GM19467 (cell line): ENCODE results near the gene TIGAR.

Source experiments
- ATAC-seq: cut with Tn5 transposase; IDR thresholded peaks from one replicate; pipeline ENCODE4 v1.9.1; 2021; ENCODE audit warnings: mild to moderate bottlenecking, moderate library complexity; ENCODE audit not compliant: unreplicated experiment

The TIGAR gene

DNA sequence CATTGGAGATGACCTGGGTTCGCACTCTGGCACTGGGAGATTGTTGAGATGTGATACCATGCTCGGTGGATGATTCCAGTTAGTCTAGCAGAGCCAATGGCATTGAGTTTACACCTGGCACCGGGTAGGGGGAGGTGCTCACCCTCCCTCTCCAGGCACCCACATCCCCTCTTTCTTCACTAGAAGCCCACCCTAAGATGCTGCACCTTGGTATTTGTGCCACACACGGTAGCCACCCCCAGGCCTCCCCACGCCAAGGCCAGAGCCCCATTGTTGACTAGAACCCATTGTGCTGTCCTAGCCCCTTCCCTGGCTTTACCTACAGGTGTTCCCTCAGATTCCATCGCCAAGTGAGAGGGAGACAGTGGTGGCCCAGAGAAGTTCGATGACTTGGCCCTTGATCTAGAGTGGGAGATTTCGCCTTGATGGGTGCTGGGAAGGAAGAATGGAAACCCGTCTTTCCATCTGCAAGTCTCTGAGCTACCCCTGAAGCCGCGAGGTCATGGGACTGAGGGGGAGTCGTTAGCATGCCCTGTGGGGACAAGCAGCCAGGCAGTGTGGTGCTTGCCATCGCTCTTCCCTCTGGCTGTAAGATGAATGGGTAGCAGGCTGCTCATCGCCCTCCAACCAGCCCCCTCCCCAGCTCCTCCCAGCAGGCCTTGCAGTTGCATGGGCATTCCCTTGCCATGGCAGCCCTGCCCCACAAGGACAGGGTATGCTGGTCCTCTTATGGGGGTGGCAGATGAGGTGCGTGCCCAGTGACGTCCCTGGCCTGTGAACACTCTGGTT is 38.7 kb upstream of the TIGAR start:
- no peak for ATAC-seq

DNA sequence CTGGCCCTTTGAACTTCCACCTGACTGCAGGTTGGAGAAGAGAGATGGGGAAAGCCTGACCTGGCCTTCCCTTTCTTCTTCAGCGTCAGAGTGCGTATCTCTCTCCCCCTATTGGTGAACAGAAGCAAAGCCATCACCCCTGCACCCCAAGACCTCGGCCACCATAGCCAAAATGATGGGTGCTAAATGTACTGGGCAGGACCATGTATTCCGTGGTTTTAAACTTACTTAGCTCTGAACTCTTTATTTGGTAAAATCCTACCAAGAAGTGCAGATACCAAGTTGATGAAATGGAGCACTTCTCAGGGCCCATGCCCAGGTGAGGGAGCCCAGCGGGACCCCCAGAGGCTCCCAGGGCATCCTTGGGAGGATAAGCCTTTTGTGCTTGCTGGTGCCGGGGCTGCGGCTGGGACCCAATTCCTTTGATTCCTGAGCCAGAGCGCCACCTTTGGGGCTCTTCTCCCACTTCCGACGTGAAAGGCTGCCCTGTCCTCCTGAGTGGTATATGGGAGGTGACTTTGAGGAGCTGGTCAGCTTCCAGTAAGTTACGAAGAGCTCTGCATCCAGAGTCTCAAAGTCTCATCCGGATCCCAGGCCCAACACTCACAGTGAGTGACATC is 38.0 kb upstream of the TIGAR start:
- no peak for ATAC-seq

DNA sequence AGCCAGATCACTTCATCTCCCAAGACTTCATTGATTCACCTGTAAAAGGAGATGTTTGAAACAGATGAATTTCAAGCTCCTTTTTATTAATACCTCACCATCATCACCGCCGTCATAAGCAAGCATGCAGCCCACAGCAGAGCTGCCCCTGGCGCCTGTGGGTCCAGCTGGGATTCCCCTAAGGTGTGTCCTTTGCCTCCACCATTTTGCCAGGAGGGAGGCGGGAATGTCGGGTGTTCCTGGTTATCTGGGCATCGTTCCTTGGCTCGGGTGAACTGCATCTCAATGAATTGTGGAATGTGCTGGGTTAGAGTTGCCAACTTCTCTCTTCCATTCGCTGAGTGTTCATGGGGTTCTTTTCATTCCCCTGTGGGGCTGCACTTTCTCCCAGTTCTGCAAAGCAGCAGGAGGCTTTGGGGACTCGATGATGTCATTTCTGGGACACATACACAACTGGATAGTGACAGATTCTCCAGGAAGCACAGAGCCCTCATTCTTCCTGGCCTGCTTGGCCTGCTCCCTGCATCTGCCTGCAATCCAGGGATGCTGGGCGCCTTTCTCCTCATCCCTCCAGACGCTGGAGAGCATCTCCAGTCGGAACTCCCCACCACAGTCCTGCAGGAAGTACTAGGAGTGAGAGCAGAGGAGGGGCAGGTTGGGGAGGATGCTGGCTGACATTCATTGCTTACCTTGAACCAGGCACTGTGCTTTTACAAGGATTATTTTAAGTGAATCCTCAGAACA is 37.3 kb upstream of the TIGAR start:
- no peak for ATAC-seq

DNA sequence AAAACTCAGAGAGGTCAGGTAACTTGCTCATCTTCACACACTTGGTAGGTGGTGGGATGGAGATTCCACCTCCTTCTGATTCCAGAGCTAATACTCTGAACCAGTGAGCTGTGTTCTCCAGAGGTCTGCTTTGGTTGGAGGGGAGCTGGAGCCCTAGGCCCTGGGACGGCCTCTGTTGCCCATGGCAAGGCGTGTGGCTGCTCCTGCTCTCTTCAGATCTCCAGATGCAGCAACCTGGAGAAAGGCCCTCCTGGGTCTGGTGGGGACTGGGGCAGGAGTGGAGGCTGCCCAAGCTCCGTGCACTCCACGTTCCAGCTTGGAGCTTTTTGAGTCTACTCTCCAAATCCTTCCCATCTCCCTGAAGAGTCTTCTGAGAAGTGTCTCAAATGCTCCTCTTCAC is 36.7 kb upstream of the TIGAR start:
- no peak for ATAC-seq

DNA sequence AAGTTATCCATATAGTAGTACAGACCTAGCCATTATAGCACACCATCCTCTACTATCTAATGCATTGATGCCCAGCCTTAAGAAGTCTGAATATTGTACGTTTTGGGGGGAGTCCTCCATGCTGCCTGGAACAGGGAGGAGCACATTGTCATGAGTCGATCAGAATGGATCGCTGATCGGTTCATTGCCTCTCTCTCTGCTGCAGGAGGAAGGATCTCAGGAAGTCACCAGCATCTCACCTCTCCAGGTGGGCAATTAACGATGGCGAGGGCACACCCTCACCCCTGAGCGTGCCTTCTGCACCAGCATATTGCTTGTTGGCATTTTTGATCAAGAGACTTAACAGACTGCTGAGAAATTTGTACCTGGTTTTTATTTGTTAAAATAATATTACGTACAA is 35.9 kb upstream of the TIGAR start:
- no peak for ATAC-seq

DNA sequence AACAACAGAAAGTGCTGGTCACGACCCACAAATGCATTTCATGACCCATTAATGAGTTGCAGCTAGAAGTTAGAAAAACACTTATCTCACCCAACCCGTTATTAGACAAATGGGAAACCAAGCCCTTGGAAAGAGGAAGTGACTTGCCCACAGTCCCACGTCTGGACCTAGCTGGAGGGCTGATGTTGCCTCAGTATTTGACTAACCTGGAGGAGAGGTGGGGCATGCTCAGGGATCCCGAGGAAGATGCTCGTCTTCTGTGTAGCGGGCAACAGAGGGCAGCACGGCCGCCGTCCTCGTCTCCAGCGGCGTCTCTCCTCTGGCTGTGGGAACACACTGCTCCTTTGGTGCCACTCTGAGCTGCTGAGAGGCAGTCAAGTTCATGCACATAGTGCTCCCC is 34.8 kb upstream of the TIGAR start:
- ATAC-seq: no peak

DNA sequence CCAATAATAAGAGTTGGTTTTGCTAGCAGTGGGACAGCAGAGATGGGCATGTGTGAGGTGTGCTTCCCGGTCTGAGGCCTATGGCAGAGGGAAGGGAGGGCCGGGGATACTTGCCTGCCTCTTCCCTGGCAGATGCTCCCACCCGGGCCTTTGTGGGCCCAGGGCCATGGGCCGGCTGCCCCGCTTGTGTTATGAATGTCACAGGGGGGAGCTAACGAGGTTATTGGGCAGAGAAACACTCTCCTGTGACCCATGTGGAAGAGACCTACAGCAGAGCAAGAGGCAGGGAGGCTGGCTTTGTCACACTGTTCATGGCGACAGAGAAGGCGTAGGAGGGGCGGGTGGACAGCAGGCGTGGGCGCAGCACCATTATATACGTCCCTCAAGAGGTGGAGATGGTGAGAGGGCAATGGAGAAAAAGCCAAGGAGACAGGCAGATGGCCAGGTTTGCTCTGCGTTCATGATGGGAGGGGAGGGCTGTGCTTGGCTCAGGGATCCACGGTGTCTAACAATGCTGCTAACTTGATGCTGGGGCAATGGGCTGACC is 34.2 kb upstream of the TIGAR start:
- no peak for ATAC-seq

DNA sequence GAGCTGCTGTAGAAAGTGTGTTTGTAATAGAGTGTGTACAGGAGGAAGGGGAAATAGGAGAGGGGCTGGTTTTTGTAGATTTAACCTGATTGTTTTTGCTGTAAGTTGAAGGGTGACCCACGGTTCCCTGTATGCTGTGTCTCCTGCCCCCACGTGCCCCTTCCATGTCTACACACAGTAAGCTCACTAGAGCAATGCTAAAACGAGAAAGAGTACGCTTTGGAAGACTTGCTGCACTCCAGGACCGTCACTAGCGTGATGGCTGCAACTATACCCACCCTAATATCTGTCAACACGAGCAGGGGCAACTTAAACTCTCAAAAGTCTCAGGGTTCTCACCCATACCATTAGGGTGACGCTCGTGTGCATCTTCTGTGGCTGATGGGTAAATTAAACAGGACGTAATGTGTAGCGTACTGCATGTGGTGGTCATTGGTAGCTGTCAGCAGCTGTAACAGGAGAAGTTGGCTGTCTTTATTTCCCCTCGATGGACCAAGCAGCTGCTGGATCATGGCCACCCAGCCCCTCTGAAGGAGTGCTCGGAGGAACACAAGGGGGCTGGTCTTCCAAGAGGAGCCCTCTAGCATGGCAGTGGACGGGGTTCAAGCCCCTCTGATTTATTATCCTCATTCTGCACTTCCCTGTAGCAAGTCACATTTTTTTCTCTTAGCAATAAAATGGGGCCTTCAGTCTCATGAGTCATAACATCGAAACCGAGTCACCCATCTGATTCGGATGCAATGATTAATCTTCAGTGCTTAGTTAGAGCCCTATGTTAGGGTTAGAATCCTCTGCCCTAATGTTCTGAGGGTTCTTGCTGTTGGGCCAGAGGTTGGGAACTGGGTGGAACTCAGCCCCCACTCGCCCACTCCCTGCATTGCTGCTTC is 33.4 kb upstream of the TIGAR start:
- no peak for ATAC-seq

DNA sequence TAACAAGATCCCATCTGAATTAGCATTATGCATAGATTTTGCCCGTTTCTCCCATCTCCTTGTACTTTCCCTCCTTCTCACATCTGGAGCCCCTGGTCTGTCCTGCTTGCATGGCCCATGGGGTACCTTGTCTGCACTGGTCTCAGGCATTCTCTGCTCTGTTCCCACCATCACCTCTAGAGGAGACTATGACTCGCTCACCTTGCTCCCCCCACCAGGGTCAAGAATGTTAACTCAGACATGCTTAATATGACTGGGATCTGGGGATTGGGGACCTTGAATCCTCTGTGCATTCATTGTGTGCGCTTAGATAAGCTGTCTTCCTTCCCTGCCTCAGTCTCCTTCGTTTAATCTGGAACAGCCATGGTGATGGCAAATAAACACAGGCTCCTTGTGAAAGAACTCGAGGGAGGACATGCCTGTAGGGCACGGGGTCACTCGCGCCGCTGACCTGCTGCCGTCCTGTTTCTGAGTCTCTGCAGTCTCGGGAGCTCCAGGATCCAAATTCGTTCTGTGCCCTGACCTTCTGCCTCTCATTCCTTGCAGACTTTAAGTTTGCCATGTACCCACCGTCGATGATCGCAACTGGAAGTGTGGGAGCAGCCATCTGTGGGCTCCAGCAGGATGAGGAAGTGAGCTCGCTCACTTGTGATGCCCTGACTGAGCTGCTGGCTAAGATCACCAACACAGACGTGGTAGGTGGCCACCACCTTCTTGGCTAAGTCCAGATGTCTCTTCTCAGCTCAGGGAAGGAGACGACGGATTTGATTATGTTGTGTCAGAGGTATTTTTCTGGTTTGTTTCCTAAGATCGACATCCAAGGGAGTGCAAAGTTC is 32.5 kb upstream of the TIGAR start:
- ATAC-seq: no peak

DNA sequence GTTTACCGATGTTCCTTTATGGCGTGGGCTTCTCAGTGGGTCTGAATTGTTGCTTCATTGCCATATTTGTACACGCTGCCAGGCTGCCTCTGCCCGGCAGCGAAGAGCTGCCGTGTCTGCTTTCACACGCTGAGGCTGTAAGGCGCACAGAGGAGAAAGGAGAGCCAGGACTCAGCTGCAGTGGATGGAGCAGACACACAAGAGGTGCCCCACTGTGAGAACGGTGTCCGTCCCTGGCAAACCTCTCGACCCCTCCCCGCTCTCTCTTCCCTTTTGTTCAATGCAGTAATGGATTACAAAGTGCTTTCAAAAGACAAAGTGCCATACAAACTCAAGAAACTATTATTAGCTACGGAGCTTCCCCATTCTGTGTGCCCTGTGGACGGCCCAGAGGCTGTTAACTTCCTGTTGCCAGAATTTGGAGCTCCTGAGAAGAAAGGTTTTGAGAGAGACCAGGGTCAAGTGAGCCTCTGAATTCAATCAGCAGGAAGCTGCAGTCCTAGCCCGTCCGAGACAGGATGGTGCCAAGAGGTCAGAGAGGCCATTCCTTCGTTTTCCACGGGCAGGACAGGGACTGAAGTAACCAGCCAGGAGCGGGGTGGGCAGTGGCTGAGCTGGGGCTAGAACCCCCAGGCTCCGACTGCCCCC is 31.7 kb upstream of the TIGAR start:
- ATAC-seq: no peak

DNA sequence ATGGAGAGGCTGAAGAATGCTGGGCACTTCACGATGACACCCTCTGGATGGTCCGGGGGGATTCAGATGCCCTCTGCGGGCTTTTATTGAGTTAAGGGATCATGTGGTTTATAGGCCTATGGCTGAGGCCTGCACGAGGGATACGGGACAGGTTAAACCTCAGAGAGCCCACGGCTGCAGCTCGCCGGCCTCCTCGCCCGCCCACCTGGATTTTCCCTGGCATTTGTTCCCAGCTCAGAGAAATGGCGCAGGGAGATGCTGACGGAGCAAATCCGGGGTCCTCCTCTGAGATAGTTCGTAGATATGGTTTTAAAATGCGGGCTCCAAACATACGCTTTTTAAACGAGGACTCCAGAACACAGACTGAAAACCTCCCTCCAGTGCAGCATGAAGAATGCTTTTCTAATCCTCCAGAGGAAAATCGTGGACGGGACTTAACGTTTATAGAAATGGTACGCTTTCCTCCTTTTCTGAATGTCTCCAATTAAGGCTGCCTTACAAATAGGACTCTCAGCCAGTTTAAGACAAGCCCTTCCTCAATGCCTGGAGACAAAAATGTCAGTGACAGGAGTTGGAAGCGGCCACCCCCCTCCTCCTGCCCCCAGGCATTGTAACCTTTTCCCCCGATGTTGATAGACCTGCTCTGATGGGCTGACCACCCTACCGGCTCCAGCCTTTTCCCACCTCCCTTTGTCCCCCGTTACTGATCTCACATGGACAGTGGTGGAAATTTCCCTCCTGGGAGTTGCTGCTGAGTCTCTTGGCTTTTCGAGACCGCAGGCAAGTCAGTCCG is 30.8 kb upstream of the TIGAR start:
- no peak for ATAC-seq

DNA sequence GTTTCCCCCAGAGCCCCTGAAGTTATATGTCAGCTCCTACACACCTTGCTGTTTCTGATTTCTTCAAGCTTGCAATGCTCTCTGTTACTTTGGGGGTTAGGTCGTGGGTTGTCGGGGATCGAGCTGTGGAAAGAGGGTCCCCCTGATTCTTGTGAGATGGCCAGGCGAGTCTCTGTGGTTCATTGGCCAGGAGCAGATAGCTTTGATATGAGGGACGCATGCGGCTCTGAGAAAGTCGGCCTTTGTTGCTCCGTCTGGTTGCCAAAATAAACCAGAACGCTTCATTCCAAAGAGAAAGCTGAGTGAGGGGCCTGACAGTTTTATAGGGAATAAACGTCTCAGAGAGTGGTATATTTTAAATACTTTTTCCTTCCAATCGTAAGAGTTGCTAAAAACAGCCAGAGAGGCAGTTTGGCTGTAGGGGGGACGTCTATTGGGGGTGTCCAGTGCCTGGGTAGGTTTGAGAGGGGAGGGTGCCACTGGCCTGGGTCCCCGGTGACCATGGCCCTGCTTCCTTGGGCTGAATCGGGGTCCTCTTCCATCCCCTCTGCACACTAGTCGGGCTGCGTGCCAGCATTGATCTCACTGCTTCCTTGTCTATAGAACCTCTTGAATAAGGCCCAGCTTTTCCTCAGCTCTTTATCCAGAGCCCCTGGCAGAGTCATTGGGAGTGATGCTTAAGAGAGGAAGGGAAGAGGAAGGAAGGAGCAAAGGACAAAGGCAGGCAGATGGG is 28.5 kb upstream of the TIGAR start:
- ATAC-seq: no peak

DNA sequence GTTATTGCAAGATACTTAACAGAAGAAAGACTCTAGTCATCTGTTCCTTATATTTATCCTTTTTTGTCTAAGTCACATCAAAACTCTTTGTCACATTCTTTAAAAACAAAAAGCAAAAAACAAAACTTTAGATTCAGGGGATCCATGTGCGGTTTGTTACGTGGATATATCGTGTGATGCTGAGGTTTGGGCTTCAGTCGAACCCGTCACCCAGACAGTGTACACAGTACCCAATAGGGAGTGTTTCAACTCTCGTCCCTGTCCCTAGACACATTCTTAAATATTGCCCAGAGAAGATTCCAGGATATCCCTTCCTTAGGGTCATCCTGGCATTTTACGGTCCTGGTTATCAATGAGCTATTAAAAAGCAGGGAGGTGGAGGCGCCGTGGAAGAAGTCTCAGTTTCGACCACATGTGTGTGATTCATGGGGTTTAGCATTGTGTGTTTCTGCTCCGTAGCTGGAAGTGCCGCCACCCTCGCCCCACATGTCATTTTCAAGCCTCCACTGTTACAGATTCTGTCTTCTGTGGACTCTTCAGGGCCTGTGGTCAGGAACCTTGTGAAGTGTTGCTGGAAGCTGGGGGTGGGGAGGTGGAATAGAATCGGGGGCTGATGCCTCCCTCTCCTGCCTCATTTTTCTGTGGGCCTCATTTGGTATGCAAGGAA is 27.6 kb upstream of the TIGAR start:
- no peak for ATAC-seq

DNA sequence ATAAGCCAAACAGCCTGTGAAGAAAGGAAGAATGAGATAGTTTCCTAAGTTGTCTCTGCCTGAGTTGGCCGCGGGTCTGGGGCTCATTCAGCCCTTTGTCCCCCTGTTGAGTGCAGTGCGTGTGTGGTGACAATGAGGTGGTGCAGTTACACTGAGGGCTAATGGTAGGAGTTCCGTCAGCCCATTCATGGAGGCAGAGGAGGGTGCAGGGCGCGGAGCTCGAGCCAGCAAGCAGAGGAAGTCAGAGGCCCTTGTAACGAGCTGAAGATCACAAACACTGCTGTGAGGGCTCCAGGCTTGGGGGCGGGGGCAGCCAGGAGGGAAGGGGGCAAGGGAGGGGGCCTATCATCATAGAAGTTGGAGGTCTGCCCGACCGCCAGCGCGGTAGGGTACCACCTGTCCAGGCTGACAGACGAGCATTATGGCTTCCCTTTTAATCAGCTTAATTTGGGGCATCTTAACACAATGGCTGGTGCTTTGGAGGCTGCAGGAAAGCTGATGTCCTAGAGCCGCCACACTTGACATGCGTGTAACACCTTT is 27.0 kb upstream of the TIGAR start:
- no peak for ATAC-seq

DNA sequence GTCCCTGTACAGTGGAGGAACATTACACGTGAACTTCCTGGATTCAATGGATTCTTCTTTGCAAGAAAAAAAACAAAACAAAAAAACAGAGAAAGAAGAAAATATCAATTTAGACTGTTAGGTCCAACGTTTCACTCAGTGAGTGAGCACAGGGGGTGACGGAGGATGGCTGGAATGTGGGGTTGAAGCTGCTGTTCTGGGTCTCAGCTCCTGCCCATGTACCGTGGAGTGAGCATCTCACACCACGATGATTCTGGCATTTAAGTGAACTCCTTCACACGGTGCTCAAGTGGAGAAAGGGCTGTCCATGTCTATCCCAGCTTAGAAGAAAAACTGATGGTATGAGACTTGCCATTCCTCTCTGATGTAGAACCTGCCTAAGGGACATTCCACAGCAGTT is 24.3 kb upstream of the TIGAR start:
- no peak for ATAC-seq

DNA sequence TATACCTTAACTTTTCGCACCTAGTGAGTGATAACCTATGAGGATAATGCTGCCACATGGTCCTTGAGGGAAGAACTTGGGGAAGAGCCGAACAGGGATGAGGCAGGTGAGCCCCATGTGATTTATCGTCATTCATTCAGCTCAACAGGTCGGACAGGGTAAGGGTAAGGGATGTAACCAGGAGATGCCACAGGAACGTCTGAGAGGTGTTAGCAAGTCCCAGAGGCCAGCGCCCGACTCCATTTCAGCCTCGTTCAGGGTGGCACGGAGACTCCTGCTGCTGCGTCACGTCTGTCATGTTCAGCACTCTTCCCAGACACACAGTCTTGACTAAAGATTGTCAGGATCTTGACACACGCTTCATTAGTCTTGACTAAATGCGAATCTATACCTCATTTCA is 23.4 kb upstream of the TIGAR start:
- no peak for ATAC-seq

DNA sequence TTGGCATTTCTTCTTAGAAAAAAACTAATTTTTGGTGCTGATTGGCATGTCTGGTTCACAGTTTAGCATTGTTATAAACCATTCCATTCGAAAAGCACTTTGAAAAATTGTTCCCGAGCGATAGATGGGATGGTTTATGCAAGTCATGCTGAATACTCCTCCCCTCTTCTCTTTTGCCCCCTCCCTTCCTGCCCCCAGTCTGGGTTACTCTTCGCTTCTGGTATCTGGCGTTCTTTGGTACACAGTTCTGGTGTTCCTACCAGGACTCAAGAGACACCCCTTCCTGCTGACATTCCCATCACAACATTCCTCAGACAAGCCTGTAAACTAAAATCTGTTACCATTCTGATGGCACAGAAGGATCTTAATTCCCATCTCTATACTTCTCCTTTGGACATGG is 20.1 kb upstream of the TIGAR start:
- no peak for ATAC-seq
